ENCODE results near the gene LMTK3.

LMTK3 gene

DNA sequence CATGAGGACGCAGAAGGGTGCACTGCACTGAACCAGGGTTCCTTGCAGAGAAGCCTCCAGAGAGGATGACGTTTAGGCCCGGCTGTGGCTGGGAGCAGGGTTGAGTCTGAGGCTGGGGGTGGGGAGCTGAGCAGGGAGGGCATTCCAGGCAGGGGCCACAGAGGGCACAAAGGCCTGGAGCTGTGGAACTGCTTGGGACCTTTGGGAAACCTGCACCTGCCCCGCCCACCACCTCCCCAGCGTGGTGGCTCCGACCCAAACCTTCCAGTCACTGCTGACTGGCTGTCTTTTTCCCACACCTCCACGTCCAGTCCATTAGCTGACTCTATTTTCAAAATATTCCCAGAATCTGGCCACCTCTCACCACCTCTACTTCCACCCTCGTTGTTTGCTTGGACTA lies 4.9 kb upstream of the LMTK3 start (continued):
- TF ChIP-seq, protein P1, sequence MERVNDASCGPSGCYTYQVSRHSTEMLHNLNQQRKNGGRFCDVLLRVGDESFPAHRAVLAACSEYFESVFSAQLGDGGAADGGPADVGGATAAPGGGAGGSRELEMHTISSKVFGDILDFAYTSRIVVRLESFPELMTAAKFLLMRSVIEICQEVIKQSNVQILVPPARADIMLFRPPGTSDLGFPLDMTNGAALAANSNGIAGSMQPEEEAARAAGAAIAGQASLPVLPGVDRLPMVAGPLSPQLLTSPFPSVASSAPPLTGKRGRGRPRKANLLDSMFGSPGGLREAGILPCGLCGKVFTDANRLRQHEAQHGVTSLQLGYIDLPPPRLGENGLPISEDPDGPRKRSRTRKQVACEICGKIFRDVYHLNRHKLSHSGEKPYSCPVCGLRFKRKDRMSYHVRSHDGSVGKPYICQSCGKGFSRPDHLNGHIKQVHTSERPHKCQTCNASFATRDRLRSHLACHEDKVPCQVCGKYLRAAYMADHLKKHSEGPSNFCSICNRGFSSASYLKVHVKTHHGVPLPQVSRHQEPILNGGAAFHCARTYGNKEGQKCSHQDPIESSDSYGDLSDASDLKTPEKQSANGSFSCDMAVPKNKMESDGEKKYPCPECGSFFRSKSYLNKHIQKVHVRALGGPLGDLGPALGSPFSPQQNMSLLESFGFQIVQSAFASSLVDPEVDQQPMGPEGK (CRISPR knock-in tag; IDR thresholded peaks at IDR 0.05; ENCODE audit: borderline replicate concordance) = no peak
- TF ChIP-seq PPARA (CRISPR knock-in tag; IDR thresholded peaks at IDR 0.05; ENCODE audit: borderline replicate concordance) = no peak
- no peak for TF ChIP-seq TCF4 (CRISPR knock-in tag; IDR thresholded peaks at IDR 0.05; ENCODE audit: borderline replicate concordance)
- no peak for TF ChIP-seq BACH2 (CRISPR knock-in tag; IDR thresholded peaks at IDR 0.05; ENCODE audit: borderline replicate concordance)
- TF ChIP-seq, protein P2, sequence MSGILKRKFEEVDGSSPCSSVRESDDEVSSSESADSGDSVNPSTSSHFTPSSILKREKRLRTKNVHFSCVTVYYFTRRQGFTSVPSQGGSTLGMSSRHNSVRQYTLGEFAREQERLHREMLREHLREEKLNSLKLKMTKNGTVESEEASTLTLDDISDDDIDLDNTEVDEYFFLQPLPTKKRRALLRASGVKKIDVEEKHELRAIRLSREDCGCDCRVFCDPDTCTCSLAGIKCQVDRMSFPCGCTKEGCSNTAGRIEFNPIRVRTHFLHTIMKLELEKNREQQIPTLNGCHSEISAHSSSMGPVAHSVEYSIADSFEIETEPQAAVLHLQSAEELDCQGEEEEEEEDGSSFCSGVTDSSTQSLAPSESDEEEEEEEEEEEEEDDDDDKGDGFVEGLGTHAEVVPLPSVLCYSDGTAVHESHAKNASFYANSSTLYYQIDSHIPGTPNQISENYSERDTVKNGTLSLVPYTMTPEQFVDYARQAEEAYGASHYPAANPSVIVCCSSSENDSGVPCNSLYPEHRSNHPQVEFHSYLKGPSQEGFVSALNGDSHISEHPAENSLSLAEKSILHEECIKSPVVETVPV (CRISPR knock-in tag; IDR thresholded peaks at IDR 0.05) = no peak
- TF ChIP-seq ESRRG (CRISPR knock-in tag; IDR thresholded peaks at IDR 0.05) = no peak
- no peak for TF ChIP-seq SNAI2 (CRISPR knock-in tag; IDR thresholded peaks at IDR 0.05)
- TF ChIP-seq, protein P3, sequence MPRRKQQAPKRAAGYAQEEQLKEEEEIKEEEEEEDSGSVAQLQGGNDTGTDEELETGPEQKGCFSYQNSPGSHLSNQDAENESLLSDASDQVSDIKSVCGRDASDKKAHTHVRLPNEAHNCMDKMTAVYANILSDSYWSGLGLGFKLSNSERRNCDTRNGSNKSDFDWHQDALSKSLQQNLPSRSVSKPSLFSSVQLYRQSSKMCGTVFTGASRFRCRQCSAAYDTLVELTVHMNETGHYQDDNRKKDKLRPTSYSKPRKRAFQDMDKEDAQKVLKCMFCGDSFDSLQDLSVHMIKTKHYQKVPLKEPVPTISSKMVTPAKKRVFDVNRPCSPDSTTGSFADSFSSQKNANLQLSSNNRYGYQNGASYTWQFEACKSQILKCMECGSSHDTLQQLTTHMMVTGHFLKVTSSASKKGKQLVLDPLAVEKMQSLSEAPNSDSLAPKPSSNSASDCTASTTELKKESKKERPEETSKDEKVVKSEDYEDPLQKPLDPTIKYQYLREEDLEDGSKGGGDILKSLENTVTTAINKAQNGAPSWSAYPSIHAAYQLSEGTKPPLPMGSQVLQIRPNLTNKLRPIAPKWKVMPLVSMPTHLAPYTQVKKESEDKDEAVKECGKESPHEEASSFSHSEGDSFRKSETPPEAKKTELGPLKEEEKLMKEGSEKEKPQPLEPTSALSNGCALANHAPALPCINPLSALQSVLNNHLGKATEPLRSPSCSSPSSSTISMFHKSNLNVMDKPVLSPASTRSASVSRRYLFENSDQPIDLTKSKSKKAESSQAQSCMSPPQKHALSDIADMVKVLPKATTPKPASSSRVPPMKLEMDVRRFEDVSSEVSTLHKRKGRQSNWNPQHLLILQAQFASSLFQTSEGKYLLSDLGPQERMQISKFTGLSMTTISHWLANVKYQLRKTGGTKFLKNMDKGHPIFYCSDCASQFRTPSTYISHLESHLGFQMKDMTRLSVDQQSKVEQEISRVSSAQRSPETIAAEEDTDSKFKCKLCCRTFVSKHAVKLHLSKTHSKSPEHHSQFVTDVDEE (CRISPR knock-in tag; IDR thresholded peaks at IDR 0.05) = no peak
- TF ChIP-seq ZFP3 (CRISPR knock-in tag; IDR thresholded peaks at IDR 0.05) = no peak
- TF ChIP-seq ZC3H10 (CRISPR knock-in tag; IDR thresholded peaks at IDR 0.05) = no peak

GRCh38 chr19:48514123-48514458 lies 2.5 kb upstream of the LMTK3 start:
- ATAC-seq = no peak
- TF ChIP-seq, protein P1 (CRISPR knock-in tag; IDR thresholded peaks at IDR 0.05; ENCODE audit: borderline replicate concordance) = no peak

DNA sequence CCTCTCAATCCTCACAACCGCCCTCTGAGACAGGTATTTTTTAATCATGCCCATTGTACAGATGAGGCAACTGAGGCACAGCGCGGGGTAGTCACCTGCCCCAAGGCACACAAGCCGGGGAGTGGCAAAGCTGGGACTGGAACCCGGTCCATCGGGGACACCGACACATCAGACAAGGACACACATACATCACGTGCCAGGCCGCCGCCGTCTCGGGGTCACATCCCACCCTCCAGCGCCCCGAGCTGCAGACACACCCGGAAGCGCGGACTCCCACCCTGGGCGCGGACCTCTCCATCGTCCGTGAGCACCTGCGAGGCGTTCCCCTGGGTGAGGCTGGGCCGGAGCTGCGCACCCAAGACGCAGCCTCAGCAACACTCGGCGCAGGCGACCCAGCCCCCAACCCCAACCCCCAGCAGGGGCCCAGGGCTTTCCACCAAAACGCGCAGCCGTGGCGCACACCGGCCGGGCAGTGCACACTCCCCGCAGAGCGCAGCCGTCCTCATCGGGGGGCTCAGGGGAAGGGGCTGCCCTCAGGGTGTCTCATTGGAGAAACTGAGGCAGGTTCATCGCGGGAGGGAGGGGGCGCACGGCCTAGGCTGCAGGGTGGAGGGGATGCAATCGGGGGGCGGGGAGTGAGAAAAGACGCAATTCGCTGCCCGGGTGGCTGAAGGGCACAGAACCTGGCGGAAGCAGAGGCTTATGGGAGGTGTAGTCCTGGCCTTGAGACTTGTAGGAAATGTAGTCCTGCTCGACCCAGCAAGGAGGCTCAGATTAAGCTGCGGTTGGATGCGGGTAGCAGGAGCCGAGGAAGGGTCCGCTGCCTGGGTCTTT lies 1.9 kb upstream of the LMTK3 start:
- TF ChIP-seq, protein P3 (CRISPR knock-in tag; IDR thresholded peaks at IDR 0.05) = no peak
- TF ChIP-seq TOX (CRISPR knock-in tag; IDR thresholded peaks at IDR 0.05; ENCODE audit: borderline replicate concordance) = no peak
- TF ChIP-seq, protein P1 (CRISPR knock-in tag; IDR thresholded peaks at IDR 0.05; ENCODE audit: borderline replicate concordance) = peak; percentile 44; the same call in 1 of the 2 replicates
- TF ChIP-seq SNAI2 (CRISPR knock-in tag; IDR thresholded peaks at IDR 0.05) = no peak
- no peak for TF ChIP-seq PPARA (CRISPR knock-in tag; IDR thresholded peaks at IDR 0.05; ENCODE audit: borderline replicate concordance)
- TF ChIP-seq ZFP3 (CRISPR knock-in tag; IDR thresholded peaks at IDR 0.05) = no peak
- peak; percentile 87 for ATAC-seq

Measured in SK-N-SH treated with all-trans-retinoic acid at 6 μM for 48 hours (cell line).